ENCODE data around the gene BHLHE23.

- no peak for TF ChIP-seq CTCF (IDR thresholded peaks at IDR 0.05 in 2 of 3, conservative IDR thresholded peaks at IDR 0.05 in 1 of 3; ENCODE audit: borderline replicate concordance in 1 of 3, insufficient read depth in 1 of 3, low read depth in 2 of 3, low read length in 2 of 3)
- TF ChIP-seq POLR2A (IDR thresholded peaks at IDR 0.05; ENCODE audit: borderline replicate concordance, extremely low read depth, insufficient read depth, insufficient read length) = no peak
- TF ChIP-seq EZH2phosphoT487 (IDR thresholded peaks at IDR 0.05; ENCODE audit: borderline replicate concordance) = no peak
Observed at GRCh38 chr20:63051186-63051860, 44.6 kb upstream of the BHLHE23 start.

All from HCT116 (cell line).